GM13977 (cell line): ENCODE results near the gene TSPOAP1.

Experiments
- DNase-seq: peaks from one replicate; pipeline ENCODE4 v3.0.0; 2012; ENCODE audit warnings: low spot score
- in situ Hi-C: fragments of 300-500 bp; cut with MboI; formaldehyde crosslinking; loops from one replicate; pipeline ENCODE4 v1.12.0; 2022; ENCODE audit warnings: low sequenced_read_pairs, low pct_unique_long_range_greater_than_20kb, mixed read lengths, inconsistent platforms; ENCODE audit not compliant: unreplicated experiment
- TF ChIP-seq, protein P1 (sequence below): IDR thresholded peaks from 2 replicates; pipeline ENCODE4 v1.5.1; 2012; ENCODE audit warnings: mild to moderate bottlenecking, control low read depth; ENCODE audit not compliant: insufficient read depth; ENCODE audit errors: extremely low read depth, missing control alignments

The TSPOAP1 gene

DNA sequence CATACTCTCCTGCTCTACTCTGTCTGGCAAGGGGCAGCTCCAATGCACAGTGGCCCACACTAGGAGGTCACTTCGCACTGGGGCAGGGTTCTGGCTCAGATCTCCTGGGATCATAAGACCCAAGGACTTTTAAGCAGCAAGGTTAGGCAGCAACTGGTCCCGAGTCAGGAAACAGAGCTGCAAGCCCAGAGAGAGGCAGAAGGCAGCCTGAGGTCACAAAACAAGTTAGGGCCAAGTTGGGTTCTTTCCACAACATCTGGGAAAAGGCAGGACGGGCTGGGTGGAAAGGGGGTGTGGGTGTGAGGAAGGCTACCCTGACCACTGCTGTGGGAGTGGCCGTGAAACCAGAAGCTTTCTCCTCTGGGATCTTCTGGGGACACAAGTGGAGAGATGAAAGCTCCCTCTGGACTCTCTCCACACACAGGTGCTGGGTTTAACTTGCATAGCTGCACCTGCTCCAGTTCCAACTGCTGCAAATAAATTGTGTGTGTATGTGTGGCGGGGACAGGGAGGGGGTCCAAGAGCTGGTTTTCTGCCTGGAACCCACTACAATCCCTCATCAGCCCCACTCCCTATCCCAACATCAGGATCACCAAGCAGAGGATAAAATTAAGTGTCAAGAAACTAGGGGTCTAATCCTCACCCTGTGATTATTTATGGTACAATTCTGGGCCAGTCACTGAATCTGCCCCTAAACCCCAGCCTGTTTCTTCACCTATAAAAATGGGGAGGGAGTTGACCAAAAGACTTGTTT, 8.0 kb upstream of the TSPOAP1 start:
- TF ChIP-seq, protein P1, sequence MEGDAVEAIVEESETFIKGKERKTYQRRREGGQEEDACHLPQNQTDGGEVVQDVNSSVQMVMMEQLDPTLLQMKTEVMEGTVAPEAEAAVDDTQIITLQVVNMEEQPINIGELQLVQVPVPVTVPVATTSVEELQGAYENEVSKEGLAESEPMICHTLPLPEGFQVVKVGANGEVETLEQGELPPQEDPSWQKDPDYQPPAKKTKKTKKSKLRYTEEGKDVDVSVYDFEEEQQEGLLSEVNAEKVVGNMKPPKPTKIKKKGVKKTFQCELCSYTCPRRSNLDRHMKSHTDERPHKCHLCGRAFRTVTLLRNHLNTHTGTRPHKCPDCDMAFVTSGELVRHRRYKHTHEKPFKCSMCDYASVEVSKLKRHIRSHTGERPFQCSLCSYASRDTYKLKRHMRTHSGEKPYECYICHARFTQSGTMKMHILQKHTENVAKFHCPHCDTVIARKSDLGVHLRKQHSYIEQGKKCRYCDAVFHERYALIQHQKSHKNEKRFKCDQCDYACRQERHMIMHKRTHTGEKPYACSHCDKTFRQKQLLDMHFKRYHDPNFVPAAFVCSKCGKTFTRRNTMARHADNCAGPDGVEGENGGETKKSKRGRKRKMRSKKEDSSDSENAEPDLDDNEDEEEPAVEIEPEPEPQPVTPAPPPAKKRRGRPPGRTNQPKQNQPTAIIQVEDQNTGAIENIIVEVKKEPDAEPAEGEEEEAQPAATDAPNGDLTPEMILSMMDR: no peak
- no peak for DNase-seq
- in situ Hi-C loops: no loop called here

DNA sequence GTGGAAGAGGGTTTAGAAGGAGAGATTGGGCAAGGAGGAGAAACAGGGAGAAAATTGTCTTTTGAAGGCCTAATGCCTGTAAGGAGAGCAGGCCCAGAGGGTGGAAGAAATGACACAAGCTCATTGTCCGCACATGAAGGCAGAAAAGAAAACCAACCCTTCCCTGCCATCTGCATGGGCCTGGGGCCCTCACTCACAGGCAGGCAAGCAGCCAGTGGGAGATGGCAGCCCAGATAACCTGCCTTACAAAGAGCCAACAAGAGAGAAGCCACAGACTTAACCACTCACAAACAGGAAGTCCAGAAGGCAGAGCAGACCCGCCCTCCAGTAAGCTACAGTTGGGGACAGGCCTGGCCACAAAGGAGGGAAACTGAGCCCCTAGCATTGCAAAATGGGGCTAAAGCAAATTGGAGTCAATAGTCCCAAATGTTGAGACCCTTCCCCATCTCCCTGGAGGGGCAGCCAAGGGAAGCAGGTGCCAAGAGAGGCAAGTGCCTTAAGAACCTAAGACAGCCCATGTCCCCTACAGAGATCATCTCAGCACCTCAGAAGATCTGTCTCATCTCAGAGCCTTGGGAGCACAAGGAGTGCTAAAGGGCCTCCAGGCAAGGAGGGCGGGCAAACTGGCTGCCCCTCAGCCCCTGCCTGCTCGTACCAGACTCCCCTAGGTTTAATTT, 7.3 kb upstream of the TSPOAP1 start:
- in situ Hi-C loops: no loop called here
- TF ChIP-seq, protein P1: no peak
- no peak for DNase-seq

DNA sequence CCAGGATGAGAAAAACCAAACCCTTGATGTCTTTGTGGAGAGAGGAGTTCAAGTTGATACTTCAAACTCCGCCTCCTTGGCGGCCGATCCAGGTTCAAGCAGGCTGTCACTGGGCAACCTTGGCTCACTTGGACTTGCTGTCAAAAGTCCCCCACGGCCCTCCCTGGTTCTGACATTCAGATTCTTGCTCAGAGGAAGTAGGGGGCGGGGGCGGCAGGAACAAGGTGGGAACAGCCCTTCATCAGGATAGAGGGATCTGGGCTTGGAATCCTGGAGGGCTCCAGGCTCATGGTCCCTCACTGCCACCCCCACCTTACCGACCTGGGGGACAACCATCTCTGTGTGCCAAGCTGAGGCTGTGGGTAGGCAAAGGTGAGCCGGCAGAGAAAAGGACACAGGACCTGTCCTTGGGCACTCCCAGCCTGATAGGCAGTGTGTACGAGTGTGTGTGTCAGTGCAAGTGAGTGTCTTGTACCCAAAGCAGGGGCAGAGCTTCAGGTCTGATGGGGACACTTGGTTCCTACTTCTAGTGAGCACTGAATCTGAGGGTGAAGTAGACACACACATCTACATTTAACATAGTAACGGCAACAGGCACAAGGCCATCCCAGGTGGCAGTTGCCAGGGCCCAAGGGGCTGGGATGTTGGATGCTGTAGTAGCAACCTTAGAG, 6.6 kb upstream of the TSPOAP1 start:
- in situ Hi-C loops: no loop called here
- TF ChIP-seq, protein P1: no peak
- no peak for DNase-seq

DNA sequence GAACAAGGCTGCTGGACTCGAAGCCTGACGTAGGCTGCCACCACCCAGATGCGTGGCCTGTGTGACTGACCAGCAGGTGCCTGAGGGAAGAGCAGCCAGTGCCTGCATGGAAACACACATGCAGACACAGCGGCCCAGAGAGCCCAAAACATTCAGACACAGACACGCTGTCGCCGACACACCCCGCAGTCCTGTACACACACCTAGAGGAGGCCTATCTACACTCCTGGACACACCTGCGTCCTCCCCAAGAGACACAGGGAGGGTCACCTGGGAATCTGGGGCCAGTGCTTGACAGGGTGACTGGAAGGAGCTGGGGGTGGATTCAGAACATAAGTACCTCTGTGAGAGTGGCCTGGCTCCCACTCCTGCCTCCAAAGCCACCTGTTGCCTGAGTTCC, 6.1 kb upstream of the TSPOAP1 start:
- DNase-seq: no peak
- in situ Hi-C loops: no loop called here
- TF ChIP-seq, protein P1: no peak

DNA sequence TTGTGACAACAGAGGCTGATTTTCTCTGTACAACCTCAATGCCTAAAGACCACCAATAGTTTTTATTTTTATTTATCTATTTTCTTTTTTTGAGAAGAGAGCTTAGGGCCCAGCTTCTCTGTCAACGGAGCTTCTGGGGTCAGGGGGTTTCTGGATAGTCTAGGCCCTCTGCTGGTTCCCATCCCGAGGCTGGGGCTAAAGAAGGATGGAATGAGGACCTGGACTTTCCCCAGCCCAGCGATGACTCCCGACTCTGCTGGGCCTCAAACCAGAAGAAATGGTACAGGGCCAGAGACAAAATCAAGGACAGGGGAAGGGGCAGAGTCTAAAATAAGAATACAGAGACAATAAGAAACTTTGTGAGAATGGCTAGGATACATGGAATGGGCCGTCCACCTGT, 5.7 kb upstream of the TSPOAP1 start:
- TF ChIP-seq, protein P1: no peak
- DNase-seq: no peak
- in situ Hi-C loops: no loop called here

DNA sequence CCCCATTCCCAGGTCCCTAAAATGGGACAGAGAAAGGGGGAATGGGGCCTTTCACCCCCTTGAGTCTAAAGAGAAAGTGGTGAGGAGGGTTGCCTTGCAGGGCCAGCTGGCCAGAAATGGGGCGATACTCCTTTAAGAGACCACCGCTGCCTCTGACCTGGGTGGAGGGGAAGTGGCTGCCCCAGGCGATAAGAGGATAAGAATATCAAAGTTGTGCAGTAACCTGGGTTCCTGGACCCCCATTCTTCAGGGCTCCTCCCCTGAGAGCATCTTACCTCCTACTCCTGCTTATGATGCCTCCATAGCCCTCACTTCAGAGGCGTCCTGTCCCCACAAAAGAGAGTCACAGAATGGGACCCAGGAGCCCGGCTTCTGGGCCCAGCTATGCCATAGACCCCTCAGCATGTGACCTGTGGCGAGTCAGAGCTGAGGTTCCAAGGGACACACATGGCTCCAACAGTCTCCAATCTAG, 5.2 kb upstream of the TSPOAP1 start:
- TF ChIP-seq, protein P1: no peak
- no peak for DNase-seq
- in situ Hi-C loops: no loop called here
